Right lobe of liver (tissue), 6 donors: ENCODE data around the gene RTTN. TPM values are rescaled to one million over a fixed set of nuclear protein-coding genes. Genes with fewer than 3 reads are reported as not detected.
"Not testable (repeated sequence)": the region's sequence is repeated elsewhere in the genome, so short reads cannot be mapped to it uniquely, and the experiment has no call there.

Source experiments
- ATAC-seq, 4 donors: fragments of 200-7000 bp; cut with Tn5 transposase; one replicate each; pipeline ENCODE4 v1.9.1; 2020; ENCODE audit warnings: mild to moderate bottlenecking in 4 of 4, moderate library complexity in 4 of 4
- DNase-seq, 3 donors: peaks; one replicate each; pipeline ENCODE4 v3.0.0-alpha.2; 2020
- H3K27ac ChIP-seq, 3 donors: fragments of 200-600 bp; one replicate each; pipeline ENCODE4 v1.8.0; 2022
- H3K27me3 ChIP-seq, 2 donors: fragments of 200-600 bp; one replicate each; pipeline ENCODE4 v1.8.0; 2022
- H3K36me3 ChIP-seq, 4 donors: fragments of 200-600 bp; sonication (generic) in 1 of 4; one replicate each; pipeline versions ENCODE4 v1.5.1 to v1.8.0; 2017 to 2022; ENCODE audit warnings: control low read depth in 1 of 4
- H3K4me1 ChIP-seq, 4 donors: fragments of 200-600 bp; sonication (generic) in 1 of 4; one replicate each; pipeline versions ENCODE4 v1.5.1 to v1.8.0; 2017 to 2022; ENCODE audit warnings: control low read depth in 1 of 4
- H3K4me3 ChIP-seq, 3 donors: fragments of 200-600 bp; one replicate each; pipeline ENCODE4 v1.8.0; 2022
- H3K9me3 ChIP-seq, 4 donors: fragments of 200-600 bp; sonication (generic) in 1 of 4; one replicate each; pipeline versions ENCODE4 v1.5.1 to v1.8.0; 2017 to 2022; ENCODE audit warnings: control low read depth in 1 of 4
- CTCF ChIP-seq, 4 donors: fragments of 200-600 bp in 3 of 4; fragments of 450-650 bp in 1 of 4; IDR thresholded peaks; one replicate each; pipeline versions ENCODE4 v1.5.1 to v1.8.0; 2016 to 2022; ENCODE audit warnings: antibody characterized with exemption in 4 of 4, mild to moderate bottlenecking in 2 of 4
- POLR2A ChIP-seq: fragments of 450-650 bp; IDR thresholded peaks from one replicate; pipeline ENCODE4 v1.6.1; 2017; ENCODE audit warnings: antibody characterized with exemption, mild to moderate bottlenecking
- WGBS: methylation state at CpG from one replicate; pipeline ENCODE4 v1.1.6; 2018; ENCODE audit warnings: low coverage, low lambda C conversion rate; ENCODE audit not compliant: insufficient coverage; ENCODE audit errors: missing lambda C conversion rate; 5-methylcytosine and 5-hydroxymethylcytosine counted together
- intact Hi-C, 2 donors: fragments of 100-400 bp; cut with DNase I; formaldehyde crosslinking; loops; one replicate each; pipeline versions ENCODE4 v1.11.2 to v1.14.1; 2022
- total RNA-seq, 6 experiments: library from RNA; depleted of rRNA in 2 of 6; stranded (reverse); fragments of >200 nt in 2 of 6; fragmentation: NEBNext Ultra II Directional in 3 of 6; extraction: Animal tissue kit (Norgen Biotek cat#: 25700) in 3 of 6; gene quantifications; one replicate each; pipeline versions ENCODE4 v1.1.0 to v1.2.4, GENCODE V29; 2016 to 2023
- donor health status: DM: no; HTN: yes; CAD: no.
- donor health status: DM: no; HTN: no; CAD: no.
- donor health status: DM: no; HTN: no; CAD: no.
- donor health status: DM: no; HTN: yes; CAD: no.
- donor health status: DM: no; HTN: yes; CAD: no.

Gene RTTN
- total RNA-seq, 6 experiments from 2014 or later, result 2.3 to 7.4 (median 6.5) TPM

- intact Hi-C loops, result no loop called here
- no peak for TF ChIP-seq CTCF (IDR thresholded peaks at IDR 0.05)
- no peak for TF ChIP-seq POLR2A
- no peaks in the 10 kb centered on the region for H3K27me3 ChIP-seq
- no peaks in the 10 kb centered on the region for H3K9me3 ChIP-seq
- ATAC-seq (no peak), DNase-seq (no peak)
- no peak overlapping the region for H3K27ac ChIP-seq
- no peaks in the 10 kb centered on the region for H3K36me3 ChIP-seq
- no peaks in the 10 kb centered on the region for H3K4me1 ChIP-seq
- no peak overlapping the region for H3K4me3 ChIP-seq
- WGBS, result 19% methylated on average over 4 of the region's 4 CpGs
Measured at GRCh38 chr18:70246061-70246466, 40.6 kb upstream of the RTTN start.

DNA sequence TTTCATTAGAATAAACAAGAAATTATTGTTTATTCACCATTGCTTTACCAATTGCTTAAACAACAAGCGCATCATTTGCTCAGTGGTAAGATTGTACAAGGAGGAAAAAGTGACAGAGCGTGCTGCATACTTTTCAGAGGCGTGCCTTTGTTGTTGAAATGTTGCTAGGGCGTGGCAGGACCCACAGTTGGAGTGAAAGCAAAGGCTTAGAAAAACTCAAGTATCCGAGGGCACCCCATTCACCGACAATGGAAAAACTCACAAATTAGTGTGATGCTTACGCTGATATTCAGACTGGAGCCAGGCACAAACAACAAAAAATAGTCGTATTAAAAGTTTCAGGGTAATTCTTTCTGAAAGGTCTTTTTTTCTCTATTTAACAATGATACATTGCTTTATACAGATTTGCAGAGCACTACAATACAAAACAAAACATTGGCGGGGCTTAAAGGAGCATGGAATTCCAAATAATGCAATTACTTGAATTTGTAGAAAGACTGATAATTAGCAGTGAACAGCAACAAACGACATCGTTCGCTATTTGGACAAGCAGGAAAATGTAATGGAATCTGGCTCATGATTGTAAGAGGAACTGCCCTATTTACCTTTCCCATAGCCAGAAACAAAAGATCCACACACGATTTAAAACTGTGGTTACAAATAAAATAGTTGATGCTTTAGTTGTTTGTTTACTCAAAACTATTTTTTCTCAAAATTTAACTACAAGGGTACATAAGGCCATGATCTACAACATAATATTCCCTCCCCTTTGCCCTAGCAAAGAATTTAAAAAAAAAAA, 37.8 kb upstream of the RTTN start:
- Histone ChIP-seq H3K4me3 (no peak overlapping the region), H3K36me3 (no peaks in the 10 kb centered on the region), H3K4me1 (no peaks in the 10 kb centered on the region), H3K27ac (no peak overlapping the region), H3K9me3 (no peaks in the 10 kb centered on the region), H3K27me3 (no peaks in the 10 kb centered on the region)
- 63% methylated on average over 13 of the region's 13 CpGs for WGBS
- no peak for ATAC-seq
- intact Hi-C loops, result no loop called here
- TF ChIP-seq POLR2A, result no peak
- no peak for TF ChIP-seq CTCF (IDR thresholded peaks at IDR 0.05)
- DNase-seq, result no peak

DNA sequence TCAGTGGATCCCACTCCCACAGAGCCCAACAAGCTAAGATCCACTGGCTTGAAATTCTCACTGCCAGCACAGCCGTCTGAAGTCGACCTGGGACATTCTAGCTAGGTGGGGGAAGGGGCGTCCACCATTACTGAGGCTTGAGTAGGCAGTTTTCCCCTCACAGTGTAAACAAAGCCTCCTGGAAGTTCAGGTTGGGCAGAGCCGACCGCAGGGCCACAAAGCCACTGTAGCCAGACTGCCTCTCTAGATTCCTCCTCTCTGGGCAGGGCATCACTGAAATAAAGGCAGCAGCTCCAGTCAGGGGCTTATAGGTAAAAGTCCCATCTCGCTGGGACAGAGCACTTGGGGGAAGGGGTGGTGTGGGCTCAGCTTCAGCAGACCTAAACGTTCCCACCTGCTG, 31.4 kb upstream of the RTTN start:
- H3K4me1 ChIP-seq, H3K27me3 ChIP-seq, H3K27ac ChIP-seq, intact Hi-C loops, H3K9me3 ChIP-seq, H3K4me3 ChIP-seq, ATAC-seq, H3K36me3 ChIP-seq, DNase-seq: not testable (repeated sequence)
- 51% methylated on average over 2 of the region's 7 CpGs for WGBS

GRCh38 chr18:70235478-70235877, 30.0 kb upstream of the RTTN start:
- Histone ChIP-seq H3K27me3 (no peaks in the 10 kb centered on the region), H3K27ac (no peak overlapping the region), H3K9me3 (no peaks in the 10 kb centered on the region), H3K4me3 (no peak overlapping the region), H3K36me3 (no peaks in the 10 kb centered on the region), H3K4me1 (no peaks in the 10 kb centered on the region)
- TF ChIP-seq POLR2A (no peak), CTCF (IDR thresholded peaks at IDR 0.05) (no peak)
- ATAC-seq (no peak), DNase-seq (no peak)
- intact Hi-C loops, result no loop called here
- WGBS, result 84% methylated on average over 4 of the region's 5 CpGs

DNA sequence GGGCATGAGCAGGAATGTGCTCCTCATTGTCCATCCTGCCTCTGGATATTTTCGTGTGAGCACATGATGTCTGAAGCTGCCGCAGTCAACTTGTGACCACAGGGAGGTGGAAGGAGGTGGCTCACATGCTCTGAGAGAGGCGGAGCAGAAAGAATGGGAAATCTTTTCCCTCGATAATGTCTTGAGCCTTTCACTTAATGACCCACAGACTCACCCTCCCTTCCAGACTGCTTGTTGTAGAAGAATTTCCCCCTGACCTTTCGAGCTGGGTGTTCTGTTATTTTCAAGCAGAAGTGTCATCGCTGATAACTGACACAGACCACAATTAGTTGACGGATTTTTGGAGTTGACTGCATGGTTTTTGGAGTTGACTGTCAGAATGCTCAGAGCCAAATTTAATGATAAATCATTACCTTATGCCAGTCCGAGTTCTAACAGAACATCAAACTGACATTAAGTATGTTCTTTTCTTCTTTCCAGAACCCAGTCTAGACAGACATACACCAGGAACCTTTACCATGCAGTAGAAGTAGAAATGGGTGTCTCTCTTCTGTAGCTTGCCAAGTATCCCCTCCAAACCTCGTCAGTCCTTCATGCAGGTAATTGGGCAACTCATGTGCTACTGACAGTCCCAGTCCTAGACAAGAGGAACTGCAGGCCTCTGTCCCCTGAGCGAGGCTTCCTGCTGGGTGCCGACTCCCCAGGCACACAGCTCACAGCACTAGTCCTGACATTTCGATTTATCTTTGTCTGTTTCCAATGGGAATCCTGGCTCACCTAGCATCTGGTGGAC, 29.4 kb upstream of the RTTN start:
- 59% methylated on average over 10 of the region's 12 CpGs for WGBS
- no peak for ATAC-seq
- H3K4me3 ChIP-seq, result no peak overlapping the region

More for the DNA sequence above, 29.4 kb upstream of the RTTN start:
- Histone ChIP-seq H3K36me3 (no peaks in the 10 kb centered on the region), H3K9me3 (no peaks in the 10 kb centered on the region), H3K27me3 (no peaks in the 10 kb centered on the region), H3K27ac (no peak overlapping the region), H3K4me1 (no peaks in the 10 kb centered on the region)
- intact Hi-C loops, result no loop called here
- TF ChIP-seq CTCF (IDR thresholded peaks at IDR 0.05) (no peak), POLR2A (no peak)
- DNase-seq, result no peak
